ENCODE results near the gene C12orf57. TPM values are rescaled to one million over a fixed set of nuclear protein-coding genes. Genes with fewer than 3 reads are reported as not detected.

C12orf57 gene
- total and polyA plus RNA-seq, 2 of the 8 experiments (the other 6 are each of a cell fraction or from before 2014, with no cell fraction given), result 174 to 993 TPM

DNA sequence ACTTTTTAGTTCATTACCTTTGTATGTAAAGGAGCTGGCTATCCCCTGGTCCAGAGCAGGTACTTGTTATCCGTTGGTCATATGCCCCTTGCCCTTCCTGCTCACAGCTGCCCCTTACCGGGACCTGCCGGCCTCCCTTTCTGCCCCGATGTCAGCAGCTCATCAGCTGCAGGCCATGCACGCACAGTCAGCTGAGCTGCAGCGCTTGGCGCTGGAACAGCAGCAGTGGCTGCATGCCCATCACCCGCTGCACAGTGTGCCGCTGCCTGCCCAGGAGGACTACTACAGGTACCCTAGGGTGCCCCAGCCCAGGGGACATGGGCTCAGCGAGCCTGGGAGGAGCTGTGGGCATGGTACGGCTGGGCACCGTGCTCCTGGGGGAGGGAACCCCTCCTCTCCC, 2.6 kb upstream of the C12orf57 start:
- Histone ChIP-seq H2BK15ac (ENCODE audit: low read length) (no peak overlapping the region), H2BK120ac (replicated peaks; ENCODE audit: low read depth, low read length) (no peak overlapping the region), H3K9me3 (ENCODE audit: insufficient read depth in 2 of 2, low read depth in 1 of 2, low read length in 1 of 2) (no peaks in the 10 kb centered on the region), H3K27ac (ENCODE audit: low read depth, low read length) (no peak overlapping the region), H3K56ac (replicated peaks; ENCODE audit: insufficient read length, low read depth, low read length) (no peak overlapping the region), H3K14ac (ENCODE audit: insufficient read length) (no peak overlapping the region), H2BK20ac (ENCODE audit: low read length) (no peak overlapping the region), H3K23ac (ENCODE audit: insufficient read length) (no peak overlapping the region), H3K79me2 (ENCODE audit: control insufficient read depth in 1 of 2, insufficient read depth in 2 of 2, low read length in 2 of 2) (no peaks in the 10 kb centered on the region), H3K9ac (replicated peaks in 1 of 4; ENCODE audit: extremely low read depth in 1 of 4, low read depth in 3 of 4, low read length in 3 of 4) (no peak overlapping the region), H3K4ac (replicated peaks; ENCODE audit: insufficient read length, low read depth, low read length) (no peak overlapping the region), H3K4me1 (replicated peaks in 1 of 4; ENCODE audit: control insufficient read depth in 3 of 4, insufficient read depth in 4 of 4, low read length in 3 of 4) (peaks cover 6 to 22% (median 19%) of the 10 kb centered on the region in 4 experiments), H3K23me2 (ENCODE audit: low read depth, low read length) (peaks cover 9% of the 10 kb centered on the region; the same call in 1 of the 2 replicates), H3K27me3 (replicated peaks in 1 of 4; ENCODE audit: control insufficient read depth in 3 of 4, extremely low read depth in 1 of 4, insufficient read depth in 3 of 4, low read length in 3 of 4) (no peaks in the 10 kb centered on the region), H2BK5ac (ENCODE audit: low read depth, low read length) (peak overlapping the region; percentile 13; the same call in 1 of the 2 replicates), H4K20me1 (replicated peaks in 1 of 2; ENCODE audit: control insufficient read depth in 1 of 2, insufficient read depth in 2 of 2, low read length in 2 of 2) (peaks cover 2 to 5% of the 10 kb centered on the region in 2 experiments), H4K8ac (ENCODE audit: extremely low read depth, insufficient read depth, low read length) (no peak overlapping the region), H4K5ac (ENCODE audit: insufficient read length, low read depth, low read length) (no peak overlapping the region), H3K79me1 (ENCODE audit: low read depth, low read length) (no peaks in the 10 kb centered on the region), H2AFZ (ENCODE audit: low read length) (no peak overlapping the region), H2BK12ac (ENCODE audit: low read depth, low read length) (no peak overlapping the region; the same call in 1 of the 2 replicates), H3K4me2 (ENCODE audit: insufficient read depth in 1 of 2, low read depth in 2 of 2, low read length in 2 of 2) (no peak overlapping the region), H3K36me3 (ENCODE audit: control insufficient read depth in 2 of 4, insufficient read depth in 4 of 4, low read length in 3 of 4) (peaks cover 6 to 19% (median 9%) of the 10 kb centered on the region in 4 experiments; a peak in 7 of 8 replicates), H3K4me3 (ENCODE audit: extremely low read depth in 1 of 4, insufficient read depth in 2 of 4, low read depth in 3 of 4, low read length in 4 of 4) (no peak overlapping the region), H4K91ac (replicated peaks; ENCODE audit: insufficient read length, low read length) (no peak overlapping the region), H3K18ac (ENCODE audit: extremely low read depth, low read length) (no peak overlapping the region), H2AK5ac (ENCODE audit: low read depth, low read length) (no peak overlapping the region)
- DNase-seq (ENCODE audit: low read depth in 1 of 2, low spot score in 2 of 2) (no peak), FAIRE-seq (no peak)
- POLR2A ChIA-PET (ENCODE audit: partially characterized antibody), result interaction anchor here (1.2 to 44.0 kb wide), 5 partner anchors 20 to 71 kb away, joined by 3 to 1596 read pairs (median 442); partner anchors contain the start of genes ATN1, EMG1, ENO2 and LRRC23
- CTCF ChIA-PET (ENCODE audit: partially characterized antibody), result interaction anchor here (1.2 to 20.2 kb wide), 6 partner anchors 16 to 102 kb away, joined by 3 to 253 read pairs (median 25); partner anchors contain the start of genes ATN1, SPSB2 and TPI1
- 90% methylated on average over 11 of the region's 12 CpGs; no CpG with 5 or more reads in 1 of the 2 experiments for WGBS, 2 experiments (ENCODE audit: extremely low coverage in 1 of 2, insufficient coverage in 1 of 2, insufficient read length in 1 of 2, insufficient replicate concordance in 2 of 2, low coverage in 1 of 2, low lambda C conversion rate in 2 of 2, missing lambda C conversion rate in 1 of 2)
- TF ChIP-seq TEAD4 (IDR thresholded peaks at IDR 0.05; ENCODE audit: low read depth, low read length) (no peak), BACH1 (IDR thresholded peaks at IDR 0.05; ENCODE audit: low read length) (no peak), POLR2AphosphoS5 (IDR thresholded peaks at IDR 0.05; ENCODE audit: low read depth, low read length) (no peak; the same call in none of the 2 replicates), NRF1 (IDR thresholded peaks at IDR 0.05; ENCODE audit: low read depth, low read length) (no peak), JUND (IDR thresholded peaks at IDR 0.05; ENCODE audit: low read length) (no peak), SAP30 (IDR thresholded peaks at IDR 0.05; ENCODE audit: insufficient read depth, insufficient replicate concordance, low read length) (no peak), ATF2 (IDR thresholded peaks at IDR 0.05; ENCODE audit: low read length) (no peak), EP300 (IDR thresholded peaks at IDR 0.05; ENCODE audit: borderline replicate concordance in 1 of 2, low read depth in 2 of 2, low read length in 2 of 2) (no peak), KDM1A (IDR thresholded peaks at IDR 0.05; ENCODE audit: borderline replicate concordance, low read length) (no peak), TAF7 (optimal IDR thresholded peaks at IDR 0.05; ENCODE audit: borderline replicate concordance, low read depth, low read length) (no peak)
- TF ChIP-seq, protein P1, sequence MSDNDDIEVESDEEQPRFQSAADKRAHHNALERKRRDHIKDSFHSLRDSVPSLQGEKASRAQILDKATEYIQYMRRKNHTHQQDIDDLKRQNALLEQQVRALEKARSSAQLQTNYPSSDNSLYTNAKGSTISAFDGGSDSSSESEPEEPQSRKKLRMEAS (IDR thresholded peaks at IDR 0.05), result no peak

Data from H1 (cell line).